ENCODE results near the gene HTR3A.

HTR3A gene

GRCh38 chr11:113989916-113990315 is 15.0 kb downstream of the HTR3A start:
- no peaks in the 10 kb centered on the region for H3K79me2 ChIP-seq (ENCODE audit: insufficient read depth, low read length)
- no peak overlapping the region for H3K4me3 ChIP-seq (ENCODE audit: low read length, poor library complexity, severe bottlenecking)
- no peaks in the 10 kb centered on the region for H3F3A ChIP-seq (ENCODE audit: low read depth)
- no peaks in the 10 kb centered on the region for H3K4me1 ChIP-seq (ENCODE audit: insufficient read depth, low read length, poor library complexity, severe bottlenecking)
- H3K4me2 ChIP-seq (ENCODE audit: low read depth, low read length, poor library complexity, severe bottlenecking), result no peak overlapping the region
- no peaks in the 10 kb centered on the region for H3K9me2 ChIP-seq (replicated peaks; ENCODE audit: low read depth, low read length)
- H3K36me3 ChIP-seq (ENCODE audit: insufficient read depth, low read length), result no peaks in the 10 kb centered on the region
- no peak overlapping the region for H3K9ac ChIP-seq (ENCODE audit: low read depth, low read length, poor library complexity, severe bottlenecking)
- no peak overlapping the region for H2AFZ ChIP-seq (ENCODE audit: low read length)
- TF ChIP-seq CTCF (conservative IDR thresholded peaks at IDR 0.05; ENCODE audit: low read length) (no peak), EZH2phosphoT487 (IDR thresholded peaks at IDR 0.05; ENCODE audit: borderline replicate concordance) (no peak)
- no peaks in the 10 kb centered on the region for H3K27me3 ChIP-seq (ENCODE audit: insufficient read depth, low read length, poor library complexity, severe bottlenecking)
- no peaks in the 10 kb centered on the region for H4K20me1 ChIP-seq (ENCODE audit: insufficient read depth, low read length, poor library complexity, severe bottlenecking)
- no peaks in the 10 kb centered on the region for H3K9me3 ChIP-seq (ENCODE audit: insufficient read depth, low read depth, low read length)

GRCh38 chr11:113991170-113991569 is 16.3 kb downstream of the HTR3A start:
- TF ChIP-seq EZH2phosphoT487 (IDR thresholded peaks at IDR 0.05; ENCODE audit: borderline replicate concordance) (no peak), CTCF (conservative IDR thresholded peaks at IDR 0.05; ENCODE audit: low read length) (no peak)
- no peak overlapping the region for H3K4me2 ChIP-seq (ENCODE audit: low read depth, low read length, poor library complexity, severe bottlenecking)
- H3K79me2 ChIP-seq (ENCODE audit: insufficient read depth, low read length), result no peaks in the 10 kb centered on the region
- H4K20me1 ChIP-seq (ENCODE audit: insufficient read depth, low read length, poor library complexity, severe bottlenecking), result no peaks in the 10 kb centered on the region
- no peak overlapping the region for H2AFZ ChIP-seq (ENCODE audit: low read length)
- no peak overlapping the region for H3K4me3 ChIP-seq (ENCODE audit: low read length, poor library complexity, severe bottlenecking)
- H3F3A ChIP-seq (ENCODE audit: low read depth), result no peaks in the 10 kb centered on the region
- H3K36me3 ChIP-seq (ENCODE audit: insufficient read depth, low read length), result no peaks in the 10 kb centered on the region
- no peaks in the 10 kb centered on the region for H3K27me3 ChIP-seq (ENCODE audit: insufficient read depth, low read length, poor library complexity, severe bottlenecking)
- no peaks in the 10 kb centered on the region for H3K9me2 ChIP-seq (replicated peaks; ENCODE audit: low read depth, low read length)
- no peak overlapping the region for H3K9ac ChIP-seq (ENCODE audit: low read depth, low read length, poor library complexity, severe bottlenecking)
- H3K4me1 ChIP-seq (ENCODE audit: insufficient read depth, low read length, poor library complexity, severe bottlenecking), result no peaks in the 10 kb centered on the region
- no peaks in the 10 kb centered on the region for H3K9me3 ChIP-seq (ENCODE audit: insufficient read depth, low read depth, low read length)

- Histone ChIP-seq H3K9me2 (replicated peaks; ENCODE audit: low read depth, low read length) (no peaks in the 10 kb centered on the region), H2AFZ (ENCODE audit: low read length) (no peak overlapping the region), H3K4me2 (ENCODE audit: low read depth, low read length, poor library complexity, severe bottlenecking) (no peak overlapping the region), H3K4me3 (ENCODE audit: low read length, poor library complexity, severe bottlenecking) (no peak overlapping the region), H3K79me2 (ENCODE audit: insufficient read depth, low read length) (no peaks in the 10 kb centered on the region), H3K9me3 (ENCODE audit: insufficient read depth, low read depth, low read length) (no peaks in the 10 kb centered on the region), H3K27me3 (ENCODE audit: insufficient read depth, low read length, poor library complexity, severe bottlenecking) (no peaks in the 10 kb centered on the region), H3K36me3 (ENCODE audit: insufficient read depth, low read length) (no peaks in the 10 kb centered on the region), H3F3A (ENCODE audit: low read depth) (no peaks in the 10 kb centered on the region), H3K9ac (ENCODE audit: low read depth, low read length, poor library complexity, severe bottlenecking) (no peak overlapping the region), H3K4me1 (ENCODE audit: insufficient read depth, low read length, poor library complexity, severe bottlenecking) (no peaks in the 10 kb centered on the region), H4K20me1 (ENCODE audit: insufficient read depth, low read length, poor library complexity, severe bottlenecking) (no peaks in the 10 kb centered on the region)
- TF ChIP-seq CTCF (conservative IDR thresholded peaks at IDR 0.05; ENCODE audit: low read length), result no peak
- TF ChIP-seq EZH2phosphoT487 (IDR thresholded peaks at IDR 0.05; ENCODE audit: borderline replicate concordance), result no peak
These were observed 17.0 kb downstream of the HTR3A start for GRCh38 chr11:113991718-113992458.

Measured in Loucy (cell line).